NCI-H526 treated with DMSO at 0.1 percent for 48 hours (cell line): ENCODE data around the gene FAM184A.
A peak's percentile ranks its signal among the peaks of the same experiment; 100 is the strongest.

Experiments
- DNase-seq: peaks from one replicate; lab custom pipeline; 2025; lab: John Stamatoyannopoulos, UW

The FAM184A gene

DNA sequence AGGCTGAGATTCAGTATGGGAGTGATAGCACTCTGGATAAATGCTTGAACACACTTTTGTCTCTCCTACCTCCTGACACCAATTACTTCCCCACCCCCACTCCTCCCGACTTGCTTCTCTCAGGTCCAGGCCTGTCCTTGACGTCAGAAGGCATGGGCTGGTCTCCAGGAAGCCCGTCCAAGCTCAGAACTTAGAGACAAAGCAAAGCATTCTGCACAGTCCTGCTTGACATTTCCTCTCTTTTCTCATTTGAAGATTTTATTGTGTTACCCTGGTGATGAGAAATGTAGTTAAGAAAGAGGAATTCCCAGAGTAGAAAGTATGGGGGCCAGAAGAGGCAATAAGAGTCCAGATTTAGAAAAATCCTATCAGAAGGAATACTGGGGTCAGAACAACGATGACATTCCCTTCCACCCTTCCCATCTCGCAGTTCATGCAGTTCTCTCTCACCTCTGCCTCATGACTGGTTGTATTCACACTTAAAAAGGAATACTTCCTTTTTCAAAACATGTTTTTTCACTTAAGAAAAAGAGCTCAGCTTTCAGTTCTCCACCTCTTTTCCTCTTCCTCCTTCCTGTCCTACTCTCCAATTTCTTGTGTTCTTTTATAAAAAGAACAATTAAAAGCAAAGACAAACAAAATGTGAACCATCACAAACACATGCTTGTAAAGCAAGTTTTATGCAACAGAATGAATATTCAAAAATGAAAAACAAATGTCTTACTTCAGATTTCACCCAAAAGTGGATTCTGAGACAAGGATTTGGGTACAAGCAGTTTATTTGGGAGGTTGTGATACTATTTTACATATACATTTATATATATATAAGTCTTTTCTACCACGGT is 18.5 kb upstream of the FAM184A start:
- DNase-seq = no peak

DNA sequence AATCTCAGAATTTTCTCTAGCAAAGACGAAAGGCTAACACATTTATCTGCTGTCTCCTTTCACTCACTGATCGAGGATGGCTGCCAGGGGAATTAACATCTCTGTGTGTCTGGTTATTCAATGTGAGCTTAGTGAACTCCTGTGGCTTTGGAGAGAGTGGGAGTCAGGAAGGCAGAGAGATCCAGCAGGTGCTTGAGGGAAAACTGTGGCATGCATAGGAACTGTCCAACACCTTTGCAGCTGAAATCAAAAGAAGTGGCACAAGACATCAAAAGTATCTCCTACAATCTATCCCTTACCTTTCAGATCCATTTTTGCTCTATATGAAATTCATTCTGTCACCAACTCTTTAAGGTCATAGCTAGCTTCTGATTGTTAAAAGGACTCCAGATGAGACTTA is 11.8 kb upstream of the FAM184A start:
- no peak for DNase-seq

DNA sequence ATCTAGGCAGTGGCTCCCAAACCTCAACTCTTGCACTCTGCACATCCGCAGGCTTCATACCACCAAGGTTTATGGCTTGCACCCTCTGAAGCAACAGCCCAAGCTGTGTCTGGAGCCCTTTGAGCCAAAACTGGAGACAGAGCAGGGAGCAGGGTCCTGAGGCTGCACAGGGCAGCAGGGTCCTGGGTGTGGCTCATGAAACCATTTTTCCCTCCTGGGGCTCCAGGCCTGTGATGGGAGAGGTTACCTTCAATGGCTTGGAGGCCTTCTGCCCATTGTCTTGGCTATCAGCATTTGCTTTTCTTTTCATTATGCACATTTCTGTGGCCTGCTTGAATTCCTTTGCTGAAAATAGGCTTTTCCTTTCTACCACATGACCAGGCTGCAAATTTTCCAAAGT is 6.3 kb upstream of the FAM184A start:
- DNase-seq = no peak

DNA sequence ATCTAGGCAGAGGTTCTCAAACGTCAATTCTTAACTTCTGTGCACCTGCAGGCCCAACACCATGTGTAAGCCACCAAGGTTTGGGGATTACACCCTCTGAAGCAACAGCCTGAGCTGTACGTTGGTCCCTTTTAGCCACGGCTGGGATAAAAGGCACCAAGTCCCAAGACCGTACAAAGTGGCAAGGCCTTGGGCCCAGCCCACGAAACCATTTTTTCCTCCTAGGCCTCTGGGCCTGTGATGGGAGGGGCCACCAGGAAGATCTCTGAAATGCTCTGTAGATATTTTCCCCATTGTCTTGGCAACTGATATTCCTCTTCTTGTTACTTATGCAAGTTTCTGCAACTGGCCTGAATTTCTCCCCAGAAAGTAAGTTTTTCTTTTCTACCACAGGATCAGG is 4.5 kb upstream of the FAM184A start:
- no peak for DNase-seq

DNA sequence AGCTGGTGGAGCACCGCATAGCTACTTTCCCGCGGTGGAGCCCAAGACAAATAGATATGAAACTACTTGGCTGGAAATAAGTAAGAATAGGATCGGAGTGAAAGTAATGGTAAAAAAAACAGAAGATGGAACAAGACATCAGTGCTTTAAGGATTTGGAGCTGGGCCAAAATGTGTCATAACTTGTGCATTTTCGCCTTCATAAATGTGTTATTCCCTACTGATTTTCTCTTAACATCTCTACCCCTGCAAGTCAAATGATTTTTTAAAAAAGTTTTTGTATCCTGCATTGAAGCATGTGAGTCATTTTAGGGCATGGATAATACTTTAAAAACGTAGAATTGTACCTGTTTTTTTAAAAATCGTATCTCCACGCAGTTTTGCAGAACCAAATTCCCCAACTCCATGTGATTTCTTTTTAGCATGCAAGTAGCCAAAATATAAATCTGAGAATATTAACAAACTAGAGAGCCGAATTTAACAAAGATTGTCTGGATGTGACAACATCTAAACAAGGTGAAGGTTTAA is 882 bp upstream of the FAM184A start:
- no peak for DNase-seq

DNA sequence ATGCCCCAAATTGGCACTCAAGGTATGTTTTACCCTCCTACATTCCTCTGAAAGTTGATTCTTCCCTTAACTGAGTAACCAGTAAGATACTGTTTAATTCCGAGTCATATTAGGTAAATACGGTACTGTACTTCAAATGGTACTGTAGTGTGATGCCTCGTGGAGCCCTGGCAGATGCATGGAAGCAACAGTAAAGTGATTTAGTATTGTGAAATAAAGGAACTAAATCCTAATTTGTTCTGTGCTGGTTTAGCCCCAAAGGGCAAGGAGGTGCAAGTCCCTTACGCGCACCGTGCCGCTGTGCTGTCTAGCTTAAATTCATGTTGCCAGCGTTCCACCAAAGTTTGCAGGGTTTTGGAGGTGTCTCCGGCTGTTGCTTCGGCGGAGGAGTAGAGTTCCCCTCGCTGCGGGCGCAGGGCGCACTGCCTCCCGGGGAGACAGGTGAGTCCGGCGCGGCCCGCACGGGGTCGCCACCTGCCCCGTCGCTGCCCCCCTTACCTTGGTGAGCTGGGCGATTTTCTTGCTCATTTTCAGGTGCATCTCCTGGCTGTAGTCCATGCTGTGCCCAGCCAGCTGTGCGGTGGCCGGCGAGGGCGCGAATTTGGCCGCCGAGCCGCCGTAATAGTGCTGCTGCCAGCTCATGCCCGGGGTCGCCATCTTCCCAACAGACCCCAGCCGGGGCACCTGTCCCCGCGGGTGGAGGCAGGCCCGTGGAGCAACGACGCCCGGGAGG is 655 bp downstream of the FAM184A start:
- peak; percentile 73 for DNase-seq

DNA sequence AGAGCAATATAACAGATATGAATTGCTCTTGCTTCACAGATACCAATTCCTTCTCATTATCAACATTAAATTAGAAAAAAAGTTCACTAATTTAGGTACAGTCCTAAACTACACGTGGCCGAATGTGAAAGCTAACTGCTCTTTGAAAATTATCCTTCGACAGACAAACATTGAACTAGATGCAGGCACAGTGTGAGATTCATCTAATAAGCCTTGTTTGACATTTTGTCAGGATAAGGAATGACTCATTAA is 1.1 kb downstream of the FAM184A start:
- no peak for DNase-seq

DNA sequence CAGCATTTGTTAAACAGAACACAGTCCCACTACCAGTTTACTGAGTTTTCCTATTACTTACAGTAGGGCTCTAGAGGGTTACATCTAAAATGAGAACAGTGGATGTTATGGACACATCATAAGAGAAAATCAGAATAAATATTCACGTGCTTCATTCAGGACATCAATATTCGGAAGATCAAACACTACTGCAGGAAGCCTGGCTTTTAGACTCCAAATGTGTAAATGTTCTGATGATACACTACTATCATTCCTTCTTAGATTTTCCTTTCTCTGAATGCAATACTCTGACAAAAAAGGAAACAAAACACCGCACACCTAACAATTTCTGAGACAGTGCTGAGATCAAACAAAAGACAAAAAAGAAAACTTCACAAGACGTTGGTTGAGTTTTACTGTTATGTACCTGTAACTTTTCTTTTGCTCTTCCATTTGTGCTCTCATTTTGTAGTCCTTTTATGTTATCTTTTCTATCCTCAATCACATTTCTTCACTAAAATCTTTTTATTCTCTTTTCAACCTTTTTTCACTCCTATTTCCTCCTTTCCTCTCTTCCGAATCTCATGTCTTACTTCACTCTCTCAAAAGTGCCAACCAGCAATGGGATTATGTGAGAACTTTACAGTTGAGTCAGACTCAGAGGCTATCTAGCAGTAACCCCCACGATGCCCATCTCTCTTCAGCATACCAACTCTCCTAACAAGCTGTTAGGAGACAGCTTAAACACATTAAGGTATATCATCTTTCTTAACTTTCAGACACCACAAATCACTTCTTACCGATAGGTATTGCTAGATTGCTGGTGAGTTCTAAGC is 1.7 kb downstream of the FAM184A start:
- no peak for DNase-seq

DNA sequence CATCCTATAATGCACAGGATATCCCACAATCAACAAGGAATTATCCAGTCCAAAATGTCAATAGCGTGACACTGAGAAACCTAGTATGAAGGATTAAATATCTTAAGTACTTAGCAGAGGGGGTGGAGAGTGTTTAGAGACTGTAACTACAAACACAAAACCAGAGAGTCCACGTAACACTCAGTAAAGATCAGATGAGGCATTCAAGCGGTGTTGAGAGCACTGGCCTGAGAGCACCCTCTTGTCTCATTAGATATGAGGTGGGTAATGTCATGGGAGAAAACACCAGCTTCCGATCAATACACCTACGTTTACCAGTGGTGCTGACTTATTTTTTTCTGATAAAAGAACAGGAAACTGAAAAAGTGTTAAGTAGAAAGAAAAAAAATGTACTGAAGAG is 2.3 kb downstream of the FAM184A start:
- DNase-seq = no peak

DNA sequence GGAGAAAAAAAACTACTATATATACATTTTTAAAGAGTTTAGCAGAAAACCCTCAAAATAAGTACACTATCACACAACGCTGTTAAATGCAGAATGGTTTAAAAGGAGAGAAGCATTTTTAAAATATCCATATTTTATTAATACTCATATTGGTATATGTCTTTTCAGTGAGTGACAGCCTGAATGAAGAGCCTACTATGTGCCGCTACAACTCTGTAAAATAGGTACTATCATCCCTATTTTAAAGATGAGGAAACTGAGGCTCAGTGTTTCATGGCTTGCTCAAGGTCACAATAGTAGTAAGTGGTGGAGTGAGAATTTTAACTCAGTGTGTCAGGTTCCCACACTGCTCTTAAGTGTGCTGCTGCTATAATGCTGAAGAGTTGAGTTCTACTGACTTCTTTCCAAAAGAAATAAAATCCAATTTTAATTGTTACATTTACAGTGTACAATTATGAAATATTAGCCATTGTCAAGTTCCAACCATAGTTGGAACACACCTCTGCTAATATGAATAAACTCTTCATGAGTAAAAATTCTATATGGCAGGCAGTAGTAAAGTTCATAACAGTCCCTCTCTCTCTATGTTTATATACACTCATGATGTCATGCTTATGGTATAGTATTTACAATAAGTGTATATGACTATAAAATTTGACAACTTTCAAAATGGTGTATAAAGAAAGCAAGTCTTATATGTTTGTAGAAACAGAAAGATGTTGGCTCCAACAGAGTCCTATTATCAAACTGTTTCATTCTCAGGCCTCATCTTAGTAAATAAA is 3.1 kb downstream of the FAM184A start:
- DNase-seq = no peak

DNA sequence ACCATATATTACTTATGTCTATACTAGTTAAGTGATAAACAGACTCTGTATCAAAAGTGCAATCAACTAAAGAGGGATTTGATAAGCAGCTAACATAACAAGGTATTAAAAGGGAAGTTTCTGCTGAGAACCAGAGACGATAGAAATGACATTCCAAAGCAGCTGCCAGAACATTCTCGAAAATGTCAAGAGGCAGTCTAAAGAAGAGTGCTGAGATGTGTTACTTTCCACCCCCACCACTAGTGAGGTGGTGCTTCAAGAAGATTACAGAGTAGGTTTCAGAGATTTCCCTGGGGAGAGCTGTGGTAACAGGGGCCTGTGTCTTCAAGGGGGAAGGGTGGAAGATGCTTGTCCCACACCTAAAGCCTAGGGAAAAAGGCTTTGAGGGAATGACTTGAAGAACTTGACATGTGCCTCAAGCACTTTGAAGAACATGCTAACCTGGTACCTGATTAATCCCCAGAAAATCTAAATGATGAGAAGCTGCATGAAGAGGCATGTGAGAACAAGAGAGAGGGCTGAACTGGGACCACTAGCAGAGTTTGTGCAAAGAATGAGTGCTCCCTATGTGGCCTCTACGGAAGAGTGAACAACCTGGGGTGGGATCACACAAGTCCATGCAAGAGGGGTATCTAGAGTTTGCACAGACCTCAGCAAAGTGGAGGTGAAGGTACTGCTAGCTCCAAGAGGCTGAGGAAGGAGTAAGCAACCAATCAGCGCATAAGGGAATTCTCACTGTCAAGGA is 5.0 kb downstream of the FAM184A start:
- no peak for DNase-seq

DNA sequence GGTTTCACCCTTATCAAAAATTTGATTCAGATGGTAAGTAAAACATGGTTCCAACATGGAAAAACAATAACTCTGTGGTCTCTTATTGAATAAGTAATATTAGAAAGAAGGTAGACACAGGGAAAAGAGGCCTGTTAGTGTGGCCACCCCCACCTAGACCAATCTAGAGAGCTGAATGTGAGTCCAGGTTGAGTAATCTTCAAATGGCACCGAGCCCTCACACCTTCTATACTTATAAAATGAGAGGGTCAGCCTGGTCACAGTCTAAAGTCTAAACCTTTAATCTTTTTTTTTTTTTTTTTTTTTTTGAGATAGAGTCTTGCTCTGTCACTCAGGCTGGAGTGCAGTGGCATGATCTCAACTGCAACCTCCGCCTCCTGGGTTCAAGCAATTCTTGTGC is 6.9 kb downstream of the FAM184A start:
- no peak for DNase-seq

DNA sequence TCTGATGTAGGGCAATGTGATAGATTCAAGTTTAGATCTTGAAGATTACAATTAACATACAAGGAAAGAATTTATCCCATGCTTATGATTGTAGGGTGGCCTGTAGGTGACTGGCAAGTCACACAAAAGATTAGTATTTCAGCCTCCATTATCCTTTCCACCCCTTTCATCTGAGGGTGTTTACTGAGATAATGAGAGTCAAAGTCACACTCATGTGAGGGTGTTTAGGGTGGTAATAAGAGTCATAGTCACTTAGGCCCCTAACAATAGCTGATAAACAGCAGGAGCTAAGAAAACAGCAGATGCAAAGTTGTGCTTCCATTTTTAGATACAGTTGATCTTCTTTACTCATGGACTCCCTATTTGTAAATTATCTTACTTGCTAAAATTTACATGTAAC is 11.4 kb downstream of the FAM184A start:
- DNase-seq = no peak

DNA sequence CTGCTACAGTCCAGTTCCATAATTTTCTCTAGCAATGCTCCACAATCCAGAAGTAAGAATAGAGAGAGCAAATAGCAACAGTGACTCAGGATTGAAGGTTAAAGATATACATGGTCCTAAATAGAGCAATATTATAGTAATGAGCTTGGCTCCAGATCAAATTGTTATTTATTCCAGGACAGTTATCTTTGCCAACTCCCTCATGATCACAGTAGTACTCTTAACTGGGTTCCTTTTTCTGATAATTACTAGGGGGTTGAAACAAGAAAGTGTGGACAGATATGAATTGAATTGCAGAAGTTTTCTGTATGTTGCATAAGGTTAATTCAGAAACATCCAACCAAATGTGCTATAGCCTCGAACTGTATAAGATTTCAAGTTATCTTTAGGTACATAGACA is 11.9 kb downstream of the FAM184A start:
- DNase-seq = no peak

DNA sequence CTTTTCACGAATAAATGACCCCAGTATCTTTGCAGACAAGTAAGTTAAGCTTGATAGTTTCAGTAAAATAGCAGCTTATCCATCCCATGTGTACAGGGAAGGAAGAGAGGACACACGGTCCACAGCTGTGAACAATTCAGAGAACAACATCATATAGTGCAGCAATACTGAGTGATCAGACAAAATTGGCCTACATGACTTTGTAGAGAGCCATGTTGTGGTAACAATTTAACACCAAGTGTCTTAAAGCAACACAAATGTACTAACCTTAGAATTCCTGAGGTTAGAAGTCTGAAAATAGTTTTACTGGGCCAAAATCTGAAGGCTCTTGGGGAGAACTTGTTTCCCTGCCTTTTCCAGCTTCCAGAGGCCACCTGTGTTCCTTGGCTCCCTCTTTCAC is 12.5 kb downstream of the FAM184A start:
- DNase-seq = no peak

DNA sequence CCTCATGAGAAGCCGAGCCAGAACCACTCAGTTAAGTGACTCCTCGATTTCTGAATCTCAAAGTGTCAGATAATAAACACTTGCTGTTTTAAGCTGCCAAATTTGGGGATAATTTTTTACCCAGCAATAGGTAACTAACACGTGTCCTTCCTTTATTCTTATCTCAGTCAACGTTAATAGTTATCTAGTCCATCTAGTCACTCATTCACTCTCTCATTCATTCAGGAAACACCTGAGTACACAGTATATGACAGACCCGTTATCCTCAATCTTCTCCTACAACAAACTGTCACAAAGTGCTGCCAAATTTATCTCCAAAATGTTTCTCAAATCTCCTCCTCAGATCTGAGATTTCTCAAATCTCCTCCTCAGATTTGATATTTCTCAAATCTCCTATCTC is 13.1 kb downstream of the FAM184A start:
- DNase-seq = no peak

DNA sequence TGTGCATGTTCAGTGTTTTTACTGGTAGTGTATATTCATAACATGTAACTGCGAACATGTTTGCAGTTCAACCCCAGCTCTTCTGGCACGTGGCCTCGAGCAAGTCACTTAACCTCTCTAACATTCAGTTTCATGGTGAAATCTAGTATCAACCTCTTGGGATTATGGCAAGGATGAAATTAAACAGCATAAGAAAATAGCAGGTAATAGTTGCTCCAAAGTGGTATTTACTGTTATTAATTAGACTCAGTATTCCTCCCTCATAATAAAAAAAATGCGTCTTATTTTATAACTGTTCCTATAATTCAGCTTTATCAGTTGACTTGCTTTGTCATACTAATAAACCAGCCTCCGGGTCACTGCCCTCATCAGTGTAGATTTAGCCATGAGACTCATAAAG is 15.0 kb downstream of the FAM184A start:
- no peak for DNase-seq

DNA sequence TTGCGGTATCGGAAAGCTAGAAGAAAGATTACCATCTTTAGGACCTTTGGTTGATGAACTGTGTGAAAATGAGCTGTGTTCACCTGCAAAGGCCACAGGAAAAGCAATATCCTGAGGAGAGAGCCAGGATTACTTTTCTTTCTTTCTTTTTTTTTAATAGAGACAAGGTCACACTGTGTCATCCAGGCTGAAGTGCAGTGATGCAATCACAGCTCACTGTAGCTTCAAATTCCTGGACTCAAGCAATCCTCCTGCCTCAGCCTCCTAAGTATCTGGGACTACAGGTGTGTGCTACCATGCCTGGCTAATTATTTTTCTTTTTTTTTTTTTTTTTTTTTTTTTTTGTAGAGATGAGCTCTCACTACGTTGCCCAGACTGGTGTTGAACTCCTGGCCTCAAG is 17.2 kb downstream of the FAM184A start:
- DNase-seq = no peak

DNA sequence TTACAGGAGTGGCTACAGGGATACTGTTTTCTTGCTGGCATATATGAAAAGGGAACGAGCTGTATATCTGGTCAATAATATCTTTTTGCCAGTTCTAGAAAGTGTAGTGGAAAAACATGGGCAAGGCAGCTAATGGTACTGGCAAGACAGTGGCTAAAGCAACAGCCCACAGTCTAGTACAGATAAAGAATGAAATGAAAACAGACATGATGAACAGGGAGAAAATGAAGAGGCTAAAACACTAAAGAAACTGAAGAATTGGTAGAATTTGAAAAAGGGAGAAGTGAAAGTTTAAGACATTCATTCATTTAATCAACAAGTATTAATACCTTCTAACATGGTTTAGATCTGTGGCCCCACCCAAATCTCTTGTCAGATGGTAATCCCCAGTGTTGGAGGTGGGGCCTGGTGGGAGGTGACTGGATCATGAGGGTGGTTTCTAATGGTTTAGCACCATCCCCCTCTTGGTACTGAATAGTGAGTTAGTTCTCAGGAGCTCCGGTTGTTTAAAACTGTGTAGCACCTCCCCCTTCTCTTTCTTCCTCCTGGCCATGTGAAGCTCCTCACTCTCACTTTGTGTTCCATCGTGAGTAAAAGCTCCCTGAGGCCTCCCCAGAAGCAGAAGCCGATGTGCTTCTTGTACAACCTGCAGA is 18.1 kb downstream of the FAM184A start:
- DNase-seq = no peak

DNA sequence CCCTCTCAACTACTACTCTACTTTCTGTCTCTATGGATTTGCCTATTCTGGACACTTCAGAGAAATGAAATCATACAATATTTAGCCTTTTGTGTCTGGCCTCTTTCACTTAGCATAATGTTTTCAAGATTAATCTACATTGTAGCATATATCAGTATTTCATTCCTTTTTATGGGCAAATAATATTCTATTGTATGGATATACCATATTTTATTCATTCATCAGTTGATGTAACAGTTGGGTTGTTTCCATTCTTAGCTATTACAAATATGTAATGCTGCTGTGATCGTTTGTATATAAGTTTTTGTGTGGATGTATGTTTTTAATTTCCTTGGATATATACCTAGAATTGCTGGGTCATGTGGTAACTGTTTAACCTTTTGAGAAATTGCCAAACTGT is 23.4 kb downstream of the FAM184A start:
- no peak for DNase-seq

DNA sequence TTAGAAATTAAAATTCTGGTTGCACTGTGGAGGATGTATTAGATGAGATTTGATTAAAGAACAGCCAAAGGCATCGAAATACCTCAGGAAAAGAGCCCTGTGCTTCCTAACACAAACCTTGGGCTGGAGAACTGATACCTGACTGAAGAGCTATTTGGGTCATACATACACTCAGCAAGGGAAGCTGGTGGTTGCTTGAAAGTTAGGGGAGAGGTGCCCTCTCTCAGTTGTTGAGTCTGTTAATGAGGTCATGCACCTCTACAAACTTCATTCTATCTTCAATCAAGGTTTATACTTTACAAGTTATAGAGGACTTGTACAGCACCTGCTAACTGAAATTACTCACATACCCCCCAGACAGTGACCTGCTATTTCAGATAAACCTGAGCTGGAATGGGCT is 25.5 kb downstream of the FAM184A start:
- DNase-seq = no peak
